Measurements from ENCODE around the gene TSPEAR. TPM values are rescaled to one million over a fixed set of nuclear protein-coding genes. Genes with fewer than 3 reads are reported as not detected.

The TSPEAR gene
- total and polyA plus RNA-seq, 2 of the 13 experiments (the other 11 are each of a cell fraction or from before 2014, with no cell fraction given) = 0.07 to 0.32 TPM

- no TSS peak for BruUV-seq (replicated peaks)
- peaks cover 11 to 53% of the 10 kb centered on the region in 2 experiments for H3K27me3 ChIP-seq (ENCODE audit: control insufficient read depth in 1 of 2, insufficient read depth in 2 of 2, low read length in 2 of 2)
- H3K4me2 ChIP-seq (ENCODE audit: low read depth, low read length) = no peak overlapping the region
- WGBS (ENCODE audit: low lambda C conversion rate) = 49% methylated on average over 9 of the region's 11 CpGs
- TF ChIP-seq ZNF335 (CRISPR knock-in tag; IDR thresholded peaks at IDR 0.05) = no peak
- TF ChIP-seq PCBP2 (optimal IDR thresholded peaks at IDR 0.05; ENCODE audit: low read depth, low read length, poor library complexity, severe bottlenecking) = peak; percentile 28
- peak; percentile 89 for TF ChIP-seq MNT (IDR thresholded peaks at IDR 0.05)
- H3K36me3 ChIP-seq (replicated peaks in 1 of 2; ENCODE audit: control insufficient read depth in 1 of 2, insufficient read depth in 2 of 2, low read length in 2 of 2) = no peaks in the 10 kb centered on the region
- H2AFZ ChIP-seq (ENCODE audit: low read length) = no peak overlapping the region
- H3K9me3 ChIP-seq (ENCODE audit: low read length) = no peaks in the 10 kb centered on the region
- no peak overlapping the region for H3K4me3 ChIP-seq (replicated peaks in 1 of 3; ENCODE audit: insufficient read depth in 1 of 3, low read depth in 2 of 3, low read length in 3 of 3)
- H3K9ac ChIP-seq (ENCODE audit: insufficient read depth, low read depth, low read length) = no peak overlapping the region
- ATAC-seq = 0 out of 3 replicates have a peak, but pooled peaks have one; percentile 15
- intact Hi-C loops (cut with micrococcal nuclease; ENCODE audit: unreplicated experiment) (no loop called here), in situ Hi-C loops (cut with HindIII; ENCODE audit: extremely low pct_ligation_motif_present, low pct_unique_long_range_greater_than_20kb) (no loop called here)
- no peak overlapping the region for H3K27ac ChIP-seq (ENCODE audit: extremely low read length, insufficient read depth, low read length)
- CTCF ChIA-PET (ENCODE audit: low intra/inter-chr PET ratio, low total read pairs) = no interaction called here
- H3K79me2 ChIP-seq (ENCODE audit: insufficient read depth, low read length) = no peaks in the 10 kb centered on the region
- H3K4me1 ChIP-seq (ENCODE audit: insufficient read depth, low read length) = no peaks in the 10 kb centered on the region
- H4K20me1 ChIP-seq (ENCODE audit: insufficient read depth, low read length) = no peaks in the 10 kb centered on the region
- no peak for DNase-seq (ENCODE audit: low spot score)
- POLR2A ChIA-PET = no interaction called here
- no peak for FAIRE-seq
Observed at GRCh38 chr21:44752671-44753235, 41.4 kb upstream of the TSPEAR start.

GRCh38 chr21:44751799-44752636 is 40.6 kb upstream of the TSPEAR start:
- Histone ChIP-seq H3K27me3 (ENCODE audit: control insufficient read depth in 1 of 2, insufficient read depth in 2 of 2, low read length in 2 of 2) (peaks cover 11 to 55% of the 10 kb centered on the region in 2 experiments; a peak in 4 of 5 replicates), H3K9ac (ENCODE audit: insufficient read depth, low read depth, low read length) (no peak overlapping the region), H3K4me3 (replicated peaks in 1 of 3; ENCODE audit: insufficient read depth in 1 of 3, low read depth in 2 of 3, low read length in 3 of 3) (no peak overlapping the region), H2AFZ (ENCODE audit: low read length) (no peak overlapping the region), H3K4me1 (ENCODE audit: insufficient read depth, low read length) (no peaks in the 10 kb centered on the region), H3K9me3 (ENCODE audit: low read length) (no peaks in the 10 kb centered on the region), H4K20me1 (ENCODE audit: insufficient read depth, low read length) (no peaks in the 10 kb centered on the region), H3K27ac (ENCODE audit: extremely low read length, insufficient read depth, low read length) (no peak overlapping the region), H3K79me2 (ENCODE audit: insufficient read depth, low read length) (no peaks in the 10 kb centered on the region), H3K36me3 (replicated peaks in 1 of 2; ENCODE audit: control insufficient read depth in 1 of 2, insufficient read depth in 2 of 2, low read length in 2 of 2) (no peaks in the 10 kb centered on the region), H3K4me2 (ENCODE audit: low read depth, low read length) (no peak overlapping the region)
- DNase-seq (ENCODE audit: low spot score) = no peak
- ATAC-seq = no peak
- FAIRE-seq = no peak
- TF ChIP-seq MTA1 (CRISPR knock-in tag; IDR thresholded peaks at IDR 0.05; ENCODE audit: borderline replicate concordance) = no peak
- no peak for TF ChIP-seq NFATC3 (CRISPR knock-in tag; IDR thresholded peaks at IDR 0.05)
- no peak for TF ChIP-seq ZNF101 (CRISPR knock-in tag; IDR thresholded peaks at IDR 0.05; ENCODE audit: borderline replicate concordance, low read depth)
- no peak for TF ChIP-seq PLRG1 (conservative IDR thresholded peaks at IDR 0.05)
- no peak for TF ChIP-seq ZNF383 (CRISPR knock-in tag; IDR thresholded peaks at IDR 0.05; ENCODE audit: borderline replicate concordance)
- no peak for TF ChIP-seq MTERF4 (CRISPR knock-in tag; IDR thresholded peaks at IDR 0.05)
- TF ChIP-seq MLLT10 (CRISPR knock-in tag; IDR thresholded peaks at IDR 0.05) = no peak
- no peak for TF ChIP-seq ZNF572 (CRISPR knock-in tag; IDR thresholded peaks at IDR 0.05)
- TF ChIP-seq GATAD2A (CRISPR knock-in tag; IDR thresholded peaks at IDR 0.05) = no peak
- TF ChIP-seq NFKBIZ (CRISPR knock-in tag; IDR thresholded peaks at IDR 0.05) = no peak
- intact Hi-C loops (cut with micrococcal nuclease; ENCODE audit: unreplicated experiment) (no loop called here), in situ Hi-C loops (cut with HindIII; ENCODE audit: extremely low pct_ligation_motif_present, low pct_unique_long_range_greater_than_20kb) (no loop called here)
- POLR2A ChIA-PET = no interaction called here
- CTCF ChIA-PET (ENCODE audit: low intra/inter-chr PET ratio, low total read pairs) = no interaction called here
- no TSS peak for BruUV-seq (replicated peaks)
- WGBS (ENCODE audit: low lambda C conversion rate) = 32% methylated on average over 25 of the region's 34 CpGs
